ENCODE data around the gene ATP2A2.
A peak's percentile ranks its signal among the peaks of the same experiment; 100 is the strongest.

The ATP2A2 gene

DNA sequence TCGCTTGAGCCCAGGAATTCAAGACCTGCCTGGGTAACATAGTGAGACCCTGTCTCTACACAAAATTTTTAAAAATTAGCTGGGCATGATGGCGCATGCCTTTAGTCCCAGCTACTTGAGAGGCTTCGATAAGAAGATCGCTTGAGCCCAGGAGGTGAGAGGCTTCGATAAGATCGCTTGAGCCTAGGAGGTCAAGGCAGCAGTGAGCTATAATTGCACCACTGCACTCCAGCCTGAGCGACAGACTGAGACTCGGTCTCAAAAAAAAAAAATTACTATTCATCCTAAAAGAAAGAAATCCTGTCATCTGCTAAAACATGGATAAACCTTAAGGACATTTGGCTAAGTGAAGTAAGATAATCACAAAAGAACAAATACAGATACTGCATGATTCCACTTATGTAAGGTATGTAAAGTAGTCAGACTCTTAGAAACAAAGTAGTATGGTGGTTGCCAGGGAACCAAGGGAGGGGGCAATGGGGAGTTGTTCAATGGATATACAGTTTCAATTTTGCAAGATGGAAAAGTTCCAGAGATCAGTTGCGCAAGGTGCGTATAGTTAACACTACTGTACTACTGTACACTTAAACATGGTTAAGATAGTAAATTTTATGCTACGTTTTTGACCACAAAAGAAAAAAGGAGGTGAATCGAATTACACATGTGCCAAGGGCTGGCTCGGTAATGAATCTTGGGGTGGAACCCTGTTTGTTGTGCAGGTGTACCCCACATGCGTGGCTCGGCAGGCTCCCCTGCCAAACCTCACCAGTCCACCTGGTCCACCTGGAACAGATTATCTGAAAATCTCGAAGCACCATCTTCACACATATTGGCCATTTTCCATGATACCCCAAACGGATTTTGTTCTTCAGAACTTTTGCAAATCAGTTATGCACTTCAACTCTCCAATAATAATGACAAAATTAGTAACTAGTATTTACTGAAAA lies 18.3 kb upstream of the ATP2A2 start:
- DNase-seq, result peak; percentile 42

DNA sequence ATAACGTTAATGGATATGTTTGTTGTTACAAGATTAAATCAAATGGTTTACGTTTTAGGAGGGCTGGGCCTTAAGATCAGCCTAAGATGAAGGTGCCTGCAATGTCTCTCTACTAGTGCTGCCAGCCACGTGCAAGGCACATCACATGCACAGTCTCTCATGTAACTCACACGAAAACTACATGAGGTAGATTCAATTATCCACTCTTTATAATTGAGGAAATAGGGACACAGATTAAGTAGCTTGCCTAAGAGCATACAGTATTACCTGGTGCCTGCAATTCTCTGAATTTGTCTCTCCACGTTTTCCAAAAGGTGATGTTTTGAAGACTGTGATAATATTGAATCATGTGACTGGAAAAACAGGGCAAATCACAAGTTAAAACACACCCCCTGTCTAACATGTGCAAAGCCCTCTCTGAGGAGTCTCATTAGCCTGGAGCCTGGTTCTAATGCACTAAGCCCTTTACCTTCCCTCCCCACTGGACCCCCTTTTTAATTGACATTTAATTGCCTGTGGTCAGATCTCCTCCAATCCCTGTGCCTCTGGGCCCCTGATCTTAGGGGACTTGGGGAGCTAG lies 14.6 kb upstream of the ATP2A2 start:
- DNase-seq, result no peak

DNA sequence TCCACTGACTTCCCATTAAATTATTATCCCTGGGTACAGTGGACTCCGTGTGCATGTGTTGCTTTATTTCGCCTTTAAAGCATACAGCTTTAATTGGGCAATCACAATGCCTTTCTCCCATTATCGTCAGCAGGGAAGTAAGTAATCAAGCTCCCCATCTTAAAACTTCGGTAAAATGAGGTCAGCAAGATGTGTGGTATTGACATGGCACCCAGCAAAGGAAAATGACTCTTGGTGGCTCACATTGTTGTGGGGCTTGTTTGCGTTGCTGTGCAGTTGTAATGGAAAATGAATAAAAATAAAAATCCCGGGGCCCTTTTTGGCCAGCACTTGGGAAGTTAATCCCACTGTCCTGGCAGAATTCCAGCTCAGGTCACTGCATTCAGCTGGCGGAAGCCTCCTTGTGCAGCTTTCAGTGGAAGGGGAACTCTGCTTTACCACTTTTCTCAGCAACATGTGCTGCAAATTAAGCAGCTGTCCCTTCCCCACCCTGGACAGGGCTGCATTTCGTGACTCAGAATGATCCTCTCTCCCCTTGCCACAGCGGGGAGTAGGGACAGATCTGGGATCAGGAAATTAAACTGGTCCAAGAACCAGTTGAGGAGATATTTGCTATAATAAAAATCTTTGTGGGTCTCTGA lies 13.9 kb upstream of the ATP2A2 start:
- DNase-seq, result peak; percentile 68

DNA sequence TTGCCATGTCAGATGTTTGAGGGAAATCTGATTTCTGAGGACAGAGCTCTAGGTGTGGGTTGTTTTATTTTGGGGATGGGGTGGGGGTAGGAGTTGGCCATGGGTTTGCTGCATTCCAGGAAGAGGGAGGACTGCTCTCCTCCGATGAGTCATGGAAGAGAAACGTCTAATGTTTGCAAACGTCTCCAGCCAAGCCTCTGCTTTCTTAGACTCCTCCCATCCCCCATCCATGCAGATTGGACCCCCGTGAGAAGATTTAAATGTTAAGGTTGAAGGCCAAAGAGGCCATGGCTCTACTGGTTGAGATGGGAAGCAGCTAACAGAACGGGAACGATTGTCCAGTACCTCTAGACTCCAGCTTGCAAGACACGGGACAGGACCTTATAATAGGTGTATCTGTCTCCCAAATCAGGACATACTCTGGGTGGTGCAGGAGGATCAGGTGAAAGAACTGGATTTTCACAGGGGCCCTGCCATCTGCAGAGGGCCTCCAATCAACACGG lies 11.4 kb upstream of the ATP2A2 start:
- no peak for DNase-seq

DNA sequence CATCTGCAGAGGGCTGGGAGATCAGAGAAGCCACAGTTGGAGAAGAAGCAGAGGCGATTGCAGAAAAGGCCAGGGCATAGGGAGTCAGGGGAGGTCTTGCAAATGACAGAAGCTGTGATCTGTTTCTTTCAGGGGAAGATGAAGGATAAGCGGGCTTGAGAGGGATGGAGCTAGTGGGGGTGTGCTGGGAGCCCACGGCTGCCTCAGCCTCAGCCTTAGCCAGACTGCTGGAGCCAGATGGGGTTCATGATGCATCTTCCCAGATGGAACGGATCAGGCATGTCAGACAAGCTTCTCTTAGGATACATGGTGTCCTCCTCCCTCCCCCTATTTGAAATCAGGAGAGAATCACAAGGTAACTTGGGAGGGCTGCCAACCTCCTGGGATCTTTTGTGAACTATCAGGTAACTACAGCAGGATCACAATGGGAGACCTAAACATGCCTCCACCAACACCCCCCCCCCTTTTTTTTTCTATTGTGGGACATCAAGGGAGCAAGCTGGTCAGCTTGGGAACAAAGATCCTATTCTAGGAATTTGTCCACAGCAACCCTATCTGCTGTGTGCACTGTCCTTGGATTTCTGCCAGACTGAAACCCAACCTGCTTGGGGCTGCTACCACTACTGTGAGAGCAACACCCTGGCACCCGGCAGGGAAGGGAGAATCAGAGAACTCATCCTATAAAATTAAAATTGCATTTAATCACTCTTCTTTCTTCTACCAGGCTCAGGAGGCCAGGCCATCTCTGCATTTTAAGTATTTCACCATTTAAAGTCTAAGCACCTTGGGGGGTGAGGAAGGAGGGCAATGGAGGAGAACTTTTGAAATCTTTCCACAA lies 10.7 kb upstream of the ATP2A2 start:
- DNase-seq, result peak; percentile 88

DNA sequence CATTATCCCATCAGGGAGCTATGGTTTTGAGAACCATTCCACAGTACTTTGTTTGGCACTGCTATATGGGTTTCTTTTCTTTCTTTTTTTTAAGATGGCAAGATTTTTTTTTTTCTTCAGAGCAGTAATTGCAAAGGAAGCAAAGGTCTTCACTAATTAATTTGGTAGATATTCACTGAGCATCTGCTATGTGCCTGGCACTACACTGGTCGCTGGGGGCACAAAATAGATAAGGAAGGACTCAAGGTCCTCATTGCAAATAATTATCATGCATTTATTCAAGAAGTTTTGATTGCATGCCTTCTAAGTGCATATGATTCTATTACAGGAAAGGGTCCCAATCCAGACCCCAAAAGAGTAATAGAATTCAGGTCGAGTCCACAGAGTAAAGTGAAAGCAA lies 10.0 kb upstream of the ATP2A2 start:
- no peak for DNase-seq

DNA sequence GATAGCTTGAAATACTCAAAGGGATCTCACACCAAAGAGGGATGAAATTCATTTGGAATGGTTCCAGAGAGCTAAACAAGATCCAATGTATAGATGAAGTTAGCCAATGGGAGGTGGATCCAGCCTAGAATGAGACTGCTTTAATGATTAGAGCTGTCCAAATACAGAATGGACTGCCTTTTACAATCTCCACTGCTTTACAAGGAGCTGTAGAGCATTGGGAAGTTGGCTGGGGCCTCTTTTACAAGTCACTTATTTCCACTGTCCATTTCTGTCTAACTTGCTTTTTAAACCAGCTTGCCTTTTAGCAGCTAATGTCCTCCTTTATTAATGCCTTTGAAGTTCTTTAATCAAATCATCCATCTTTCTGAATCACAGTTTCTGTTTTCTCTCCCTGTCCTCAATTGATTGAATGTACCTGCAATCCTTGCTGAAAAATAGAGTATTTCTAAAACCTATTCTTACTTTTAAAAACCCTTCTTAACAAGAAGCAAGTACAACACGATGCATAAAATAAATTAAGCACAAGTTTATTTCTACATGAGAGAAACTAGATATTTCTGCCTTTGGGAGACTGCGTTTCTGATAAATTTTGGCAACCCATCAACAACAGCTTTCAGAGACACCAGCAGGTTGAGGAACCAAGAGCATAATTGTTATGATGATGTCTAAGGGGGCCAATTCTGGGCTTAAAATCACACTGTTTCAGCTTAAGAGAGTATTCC lies 3.4 kb upstream of the ATP2A2 start:
- DNase-seq, result no peak

DNA sequence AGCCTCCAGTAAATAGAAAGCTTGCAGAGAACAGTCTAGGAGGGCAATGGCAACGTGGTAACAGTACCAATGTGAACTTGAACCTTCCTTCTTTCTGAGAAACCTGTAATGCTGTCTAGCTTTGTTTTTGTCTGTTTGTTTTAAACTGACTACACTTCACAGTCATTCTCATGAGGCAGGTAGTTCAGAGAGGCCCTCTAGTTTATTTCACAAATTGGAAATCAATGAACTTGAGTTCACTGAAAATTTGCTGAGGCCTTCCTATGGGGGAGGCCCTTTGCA lies 2.9 kb upstream of the ATP2A2 start:
- DNase-seq, result no peak

DNA sequence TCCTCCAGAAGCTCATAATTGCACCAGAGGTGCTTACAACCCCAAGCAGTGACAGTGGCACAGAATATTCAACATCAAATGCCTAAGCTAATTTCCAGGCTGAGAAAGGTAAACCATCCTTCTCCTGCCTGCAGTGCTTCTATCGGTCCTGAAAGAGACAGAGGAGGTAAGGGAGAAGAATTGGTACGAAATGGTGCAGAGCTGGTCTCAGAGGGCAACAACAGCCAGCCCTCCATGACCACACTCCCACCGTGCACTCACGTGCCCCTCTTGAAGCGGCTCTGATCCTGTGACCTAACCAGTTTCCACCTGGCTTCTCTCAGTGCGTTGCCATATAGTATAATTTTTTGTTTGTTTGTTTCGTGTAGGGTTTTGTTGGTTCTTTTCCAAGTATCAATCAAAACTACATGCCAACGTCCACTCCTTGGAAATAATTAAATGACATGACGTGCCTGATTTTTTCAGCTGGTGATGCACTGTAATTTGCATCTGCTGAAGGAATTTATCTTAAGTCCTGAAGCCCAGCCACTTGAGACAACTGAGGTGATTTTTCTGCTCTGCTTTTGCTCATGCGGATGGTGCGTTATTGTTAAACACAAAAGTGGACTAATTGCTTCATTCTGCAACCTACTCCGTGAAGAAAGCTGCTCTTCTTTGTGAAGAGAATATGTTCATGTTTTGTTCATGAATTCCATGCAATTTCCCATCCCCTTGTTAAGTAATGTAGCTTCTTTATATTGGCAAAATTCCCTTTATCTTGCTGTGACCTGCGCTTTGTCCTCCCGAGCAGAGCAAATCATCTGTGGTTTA lies 1.3 kb upstream of the ATP2A2 start:
- no peak for DNase-seq

DNA sequence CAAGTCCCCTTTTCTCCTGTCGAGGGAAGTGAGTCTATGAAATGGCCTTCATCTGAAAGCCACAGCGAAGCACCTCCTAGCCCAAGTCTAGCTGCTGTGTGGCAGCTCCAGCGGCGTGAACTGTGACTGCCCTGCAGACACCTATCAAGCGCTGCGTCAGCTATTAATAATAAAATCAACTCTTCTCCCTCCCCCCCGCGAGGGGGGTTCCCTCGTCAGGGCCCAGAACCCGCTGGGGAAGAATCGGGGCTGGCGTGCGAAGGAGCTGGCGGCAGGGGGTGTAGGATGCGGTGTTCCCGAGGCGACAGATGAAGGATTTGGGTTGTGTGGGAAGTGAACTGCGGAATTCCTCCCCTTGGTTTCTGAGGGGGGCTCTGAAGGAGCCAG lies 662 bp upstream of the ATP2A2 start:
- DNase-seq, result peak; percentile 70

DNA sequence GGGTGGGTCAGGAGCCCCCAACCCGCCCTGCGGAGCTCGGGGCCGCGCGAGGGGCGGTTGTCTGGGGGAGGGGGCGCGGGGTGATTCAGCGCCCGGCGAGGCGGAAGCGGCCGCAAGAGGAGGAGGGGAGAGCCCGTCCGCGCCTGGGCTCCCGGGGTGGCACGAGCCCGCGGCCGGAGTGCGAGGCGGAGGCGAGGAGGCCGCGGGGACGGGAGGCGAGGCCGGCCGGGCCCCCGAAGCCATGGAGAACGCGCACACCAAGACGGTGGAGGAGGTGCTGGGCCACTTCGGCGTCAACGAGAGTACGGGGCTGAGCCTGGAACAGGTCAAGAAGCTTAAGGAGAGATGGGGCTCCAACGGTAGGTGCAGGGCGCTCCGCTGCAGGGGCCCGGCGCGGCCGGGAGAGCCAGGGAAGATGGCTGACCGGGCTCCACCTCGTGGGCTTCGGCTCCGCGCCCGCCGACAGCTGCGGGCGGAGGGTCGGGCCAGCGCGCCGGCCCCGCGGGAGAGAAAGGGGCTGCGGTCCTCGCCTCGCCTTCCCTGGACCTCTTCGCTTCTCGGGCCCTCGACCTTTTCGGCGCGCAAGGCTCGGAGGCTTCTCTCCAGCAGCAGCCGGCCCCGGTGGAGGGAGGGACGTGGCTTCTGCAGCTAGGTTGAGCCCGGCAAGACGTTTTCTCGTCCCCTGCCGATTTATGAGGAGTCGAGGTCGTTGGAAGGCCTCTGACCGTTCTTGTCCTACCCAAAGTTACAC lies 677 bp downstream of the ATP2A2 start:
- DNase-seq, result peak; percentile 79

DNA sequence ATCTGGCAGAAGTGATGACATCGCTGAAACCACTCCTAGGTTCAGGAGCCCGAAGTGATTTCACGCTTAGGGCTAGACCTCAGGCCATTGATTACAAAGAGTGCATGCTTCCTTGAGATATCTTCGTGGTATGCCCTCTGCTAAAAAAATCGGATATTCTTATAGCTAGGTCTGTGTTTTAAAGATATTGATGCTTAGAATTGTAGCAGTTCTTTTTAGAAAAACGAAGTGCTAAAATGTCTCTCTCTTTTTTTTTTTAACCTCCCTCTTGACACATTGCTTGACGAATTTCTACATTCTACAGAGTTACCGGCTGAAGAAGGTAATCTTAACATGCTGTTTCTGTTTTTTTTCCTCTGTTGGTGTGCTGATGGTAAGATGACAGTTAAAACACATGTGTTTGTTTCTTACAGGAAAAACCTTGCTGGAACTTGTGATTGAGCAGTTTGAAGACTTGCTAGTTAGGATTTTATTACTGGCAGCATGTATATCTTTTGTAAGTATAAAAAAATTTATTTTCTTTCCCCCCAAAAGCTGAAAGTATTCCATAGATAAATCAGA lies 1.3 kb downstream of the ATP2A2 start:
- DNase-seq, result no peak

DNA sequence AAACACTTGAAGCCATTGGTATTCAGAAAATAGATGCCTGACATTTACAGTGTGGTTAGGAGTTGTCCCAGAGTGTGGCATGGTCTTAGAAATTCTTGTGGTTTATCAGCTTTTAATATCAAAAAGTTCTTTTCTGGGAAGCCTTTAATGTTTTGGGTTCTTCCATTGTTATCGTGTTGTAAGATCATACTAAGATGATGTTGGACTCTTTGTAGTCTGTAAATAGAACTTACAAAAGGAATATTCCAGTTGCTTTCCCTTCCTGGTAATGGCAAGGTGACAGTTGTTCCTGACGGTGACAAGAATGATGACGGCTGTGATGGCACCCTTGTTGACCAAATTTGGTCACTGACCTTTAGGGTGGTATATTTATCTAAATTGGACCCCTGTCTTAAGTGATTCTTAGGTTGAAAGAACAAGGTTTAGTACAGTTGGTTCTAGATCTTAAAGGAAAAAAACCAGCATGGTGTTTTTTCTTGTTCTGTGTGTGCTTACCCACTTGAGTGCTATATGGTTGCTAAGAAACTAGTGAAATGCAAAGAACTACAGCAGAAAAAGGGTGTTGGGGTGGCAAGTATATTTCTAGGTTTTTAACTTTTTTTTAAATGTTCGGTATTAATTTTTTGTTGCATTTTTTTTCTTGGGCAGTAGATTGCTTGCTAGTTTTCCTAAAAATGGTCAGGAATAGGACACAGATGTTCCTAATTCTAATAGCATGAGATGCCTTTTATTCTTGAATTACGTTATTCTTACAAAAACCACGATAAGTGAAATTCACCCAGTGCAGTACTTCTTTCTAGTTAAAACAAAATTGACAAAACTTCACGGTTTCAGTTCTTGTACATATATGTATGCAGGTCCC lies 2.1 kb downstream of the ATP2A2 start:
- no peak for DNase-seq

DNA sequence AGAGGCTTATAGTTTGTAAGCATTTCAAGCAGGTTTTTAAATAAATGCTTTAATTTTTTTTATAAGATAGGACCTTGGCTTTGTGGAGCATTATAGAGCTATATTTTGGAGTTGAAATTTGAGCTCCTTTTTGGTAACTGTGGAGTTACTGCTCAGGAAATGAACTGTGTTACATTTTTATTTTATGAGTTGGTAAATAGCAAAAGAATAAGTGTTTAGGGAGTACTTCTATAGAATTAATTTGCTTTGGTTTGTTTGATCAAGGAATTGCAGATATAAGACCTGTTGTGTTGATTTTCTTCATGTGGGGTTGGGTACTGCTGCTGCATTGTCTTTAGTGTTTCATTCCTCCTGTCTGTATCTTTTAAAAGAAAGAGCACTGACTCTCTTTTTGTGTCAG lies 3.5 kb downstream of the ATP2A2 start:
- DNase-seq, result no peak

DNA sequence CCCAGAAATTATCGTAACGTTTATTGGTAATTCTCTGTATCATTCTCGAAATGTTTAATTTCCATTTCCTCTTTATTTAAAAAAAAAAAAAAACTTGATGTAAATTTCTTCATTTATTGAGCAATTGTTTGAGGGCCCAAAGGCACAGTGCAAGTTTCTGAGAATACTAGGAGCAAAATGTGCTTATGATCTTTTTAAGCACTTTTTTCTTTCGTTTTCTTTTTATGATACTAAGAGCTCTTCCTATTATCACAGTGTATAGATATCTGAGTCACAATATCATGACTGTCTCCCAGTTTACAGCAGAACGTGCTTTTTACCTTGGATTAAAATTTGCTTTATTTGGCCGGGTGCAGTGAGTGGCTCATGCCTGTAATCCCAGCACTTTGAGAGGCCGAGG lies 5.6 kb downstream of the ATP2A2 start:
- no peak for DNase-seq

DNA sequence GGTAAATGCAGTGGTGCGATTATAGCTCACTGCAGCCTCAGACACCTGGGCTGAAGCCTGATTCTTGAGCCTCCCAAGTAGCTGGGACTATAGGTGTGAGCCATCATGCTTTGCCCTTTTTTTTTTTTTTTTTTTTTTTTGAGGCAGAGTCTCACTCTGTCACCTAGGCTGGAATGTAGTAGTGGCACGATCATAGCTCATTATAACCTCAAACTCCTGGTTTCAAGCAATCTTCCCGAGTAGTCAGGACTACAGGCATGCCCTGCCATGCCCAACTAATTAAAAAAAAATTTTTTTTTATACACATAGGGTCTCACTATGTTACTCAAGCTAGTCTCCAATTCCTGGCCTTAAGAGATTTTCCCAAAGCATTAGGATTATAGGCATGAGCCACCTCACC lies 6.9 kb downstream of the ATP2A2 start:
- DNase-seq, result no peak

DNA sequence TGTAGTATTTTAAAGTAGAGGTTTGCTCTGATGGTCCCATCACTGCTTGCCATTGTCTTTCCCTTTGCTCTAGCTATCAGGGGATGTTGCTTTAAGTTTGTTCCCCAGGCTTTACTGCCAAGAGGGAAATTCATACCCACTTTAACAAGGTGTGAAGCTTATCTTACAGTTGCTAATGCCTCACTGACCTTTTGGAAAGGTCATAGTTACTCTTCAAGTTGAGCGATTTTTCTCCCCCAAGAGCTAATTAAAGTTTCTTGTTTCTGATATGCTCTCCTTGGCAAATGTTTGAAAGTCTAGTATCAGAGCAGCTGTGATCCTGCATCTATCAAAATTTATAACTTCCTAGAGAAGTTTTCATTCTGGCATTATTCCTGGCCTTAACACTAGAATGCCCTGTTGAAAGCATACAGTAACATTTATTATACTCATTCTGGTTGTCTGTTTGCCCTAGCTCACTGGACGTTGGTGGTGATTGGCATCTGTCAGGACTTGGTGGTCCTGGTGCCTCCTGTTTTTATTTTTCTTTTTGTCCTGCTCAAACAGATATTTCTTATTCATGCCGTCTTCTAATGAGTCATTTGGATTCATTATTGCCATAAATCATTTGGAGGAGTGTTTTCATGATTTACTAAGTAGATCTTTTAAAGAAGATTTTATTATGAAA lies 8.1 kb downstream of the ATP2A2 start:
- DNase-seq, result no peak

DNA sequence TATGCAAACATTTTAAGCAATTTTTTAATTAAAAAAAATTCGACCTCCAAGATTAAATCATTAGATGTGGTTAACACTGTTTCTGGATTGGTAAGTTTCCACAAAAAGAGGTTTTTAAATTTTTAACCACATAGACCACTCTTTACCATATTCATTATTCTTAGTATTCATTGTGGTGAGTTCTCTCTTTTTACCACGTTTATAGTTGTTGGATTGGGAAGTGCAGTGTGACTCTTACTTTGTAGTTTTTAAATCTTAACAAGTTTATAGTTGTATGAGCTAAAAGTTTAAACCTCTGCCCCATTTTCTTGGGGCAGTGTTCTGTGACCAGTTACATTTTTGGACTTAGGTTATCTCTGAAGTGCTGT lies 8.6 kb downstream of the ATP2A2 start:
- DNase-seq, result no peak

Data from hematopoietic multipotent progenitor cell treated with erythropoietin and hydrocortisone succinate and interleukin-3 and kit ligand, for 4 days (in vitro differentiated cells).